Spinal cord (tissue), 10 donors: ENCODE measurements around the gene SLC1A7. TPM values are rescaled to one million over a fixed set of nuclear protein-coding genes. Genes with fewer than 3 reads are reported as not detected.

Experiments
- DNase-seq, 6 donors: peaks; one replicate each; pipeline versions ENCODE4 v3.0.0 to v3.0.0-alpha.2; 2013 to 2015; ENCODE audit warnings: low spot score in 6 of 6, low read depth in 4 of 6
- H3K27ac ChIP-seq: one replicate; pipeline ENCODE4 v1.5.1; 2013; ENCODE audit warnings: low read depth, low read length, control low read depth
- H3K27me3 ChIP-seq: one replicate; pipeline ENCODE4 v1.6.1; 2013; ENCODE audit warnings: low read length; ENCODE audit not compliant: control insufficient read depth, insufficient read depth
- H3K36me3 ChIP-seq: one replicate; pipeline ENCODE4 v1.6.1; 2013; ENCODE audit warnings: low read length; ENCODE audit not compliant: control insufficient read depth, insufficient read depth
- H3K4me1 ChIP-seq: one replicate; pipeline ENCODE4 v1.6.1; 2013; ENCODE audit warnings: low read length; ENCODE audit not compliant: control insufficient read depth, insufficient read depth
- H3K4me3 ChIP-seq: one replicate; pipeline ENCODE4 v1.5.1; 2013; ENCODE audit warnings: low read depth, low read length, control low read depth
- H3K9me3 ChIP-seq: one replicate; pipeline ENCODE4 v1.6.1; 2013; ENCODE audit warnings: low read length; ENCODE audit not compliant: control insufficient read depth, insufficient read depth
- WGBS: methylation state at CpG from one replicate; pipeline ENCODE4 v1.1.5; 2013; ENCODE audit warnings: missing lambda C conversion rate; ENCODE audit not compliant: insufficient coverage; 5-methylcytosine and 5-hydroxymethylcytosine counted together
- polyA plus RNA-seq, 2 donors: library from polyadenylated mRNA; unstranded; fragments of 120-200 nt; gene quantifications; one replicate each; pipeline ENCODE4 v1.2.1, GENCODE V29; 2013; ENCODE audit not compliant: insufficient read length in 2 of 2
- total RNA-seq, 2 donors: library from RNA; depleted of rRNA in 1 of 2; stranded (reverse); fragments of 120-200 nt in 1 of 2; fragments of >200 nt in 1 of 2; gene quantifications; one replicate each; pipeline versions ENCODE4 v1.2.3 to v1.2.4, GENCODE V29; 2013 to 2014
- donor health status: healthy.

Gene SLC1A7
- total and polyA plus RNA-seq, 4 donors: 0.06 to 0.48 (median 0.11) TPM; not detected in 1

DNA sequence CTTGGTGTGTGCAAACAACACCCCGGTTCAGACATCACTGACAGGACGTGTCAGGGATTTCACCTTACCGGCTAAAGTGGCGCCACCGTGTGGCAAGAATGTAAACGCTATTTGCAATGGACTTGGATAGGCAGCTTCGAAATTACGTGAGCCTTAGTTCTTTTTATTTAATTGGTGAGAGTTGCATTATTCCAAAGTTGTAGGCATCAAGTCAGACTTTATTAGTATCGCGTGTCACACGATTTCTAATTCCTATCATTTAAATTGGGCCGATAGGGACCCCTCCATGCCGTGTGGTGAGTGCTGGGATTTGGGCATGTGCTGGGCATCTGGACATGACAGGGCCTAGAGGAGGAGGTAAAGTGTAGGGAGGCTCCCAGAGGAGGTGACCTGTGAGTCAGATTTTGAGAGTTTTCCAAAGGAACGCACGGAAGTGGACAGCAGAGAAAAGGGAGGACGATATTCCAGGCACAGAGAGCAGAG is 39.7 kb upstream of the SLC1A7 start:
- Histone ChIP-seq H3K4me1 (no peaks in the 10 kb centered on the region), H3K4me3 (no peak overlapping the region), H3K36me3 (no peaks in the 10 kb centered on the region), H3K27me3 (no peaks in the 10 kb centered on the region), H3K9me3 (no peaks in the 10 kb centered on the region), H3K27ac (no peak overlapping the region)
- 30% methylated on average over 10 of the region's 16 CpGs for WGBS
- peak in 5 of 6 donors; percentile 58 to 94 (median 77) for DNase-seq

- H3K27me3 ChIP-seq: no peaks in the 10 kb centered on the region
- no peak for DNase-seq
- 76% methylated on average over 2 of the region's 5 CpGs for whole genome bisulfite sequencing
- no peaks in the 10 kb centered on the region for H3K36me3 ChIP-seq
- H3K9me3 ChIP-seq: no peaks in the 10 kb centered on the region
- no peak overlapping the region for H3K4me3 ChIP-seq
- H3K4me1 ChIP-seq: peaks cover 4% of the 10 kb centered on the region
- no peak overlapping the region for H3K27ac ChIP-seq
Observed at GRCh38 chr1:53180951-53181350, 38.5 kb upstream of the SLC1A7 start.

DNA sequence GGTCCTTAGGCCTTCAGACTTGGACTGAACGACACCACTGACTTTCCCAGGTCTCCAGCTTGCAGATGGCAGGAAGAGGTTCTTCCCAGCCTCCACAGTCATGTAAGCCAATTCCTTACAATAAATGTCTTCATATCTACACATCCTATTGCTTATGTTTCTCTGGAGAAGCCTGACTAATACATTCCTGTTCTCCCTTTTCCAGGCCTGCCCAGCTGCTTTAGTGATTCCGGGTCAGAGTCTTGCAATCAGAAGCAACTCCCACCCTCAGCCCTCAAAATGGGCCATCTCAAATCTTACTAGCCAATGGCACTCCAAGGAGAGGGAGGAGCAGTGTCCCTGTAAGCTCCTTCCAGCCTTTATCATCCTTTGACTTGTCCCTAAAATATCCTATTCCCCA is 37.8 kb upstream of the SLC1A7 start:
- Histone ChIP-seq H3K9me3 (no peaks in the 10 kb centered on the region), H3K27me3 (no peaks in the 10 kb centered on the region), H3K4me1 (peaks cover 4% of the 10 kb centered on the region), H3K36me3 (no peaks in the 10 kb centered on the region), H3K27ac (no peak overlapping the region), H3K4me3 (no peak overlapping the region)
- DNase-seq: no peak
- 92% methylated on average over 2 of the region's 2 CpGs for WGBS

DNA sequence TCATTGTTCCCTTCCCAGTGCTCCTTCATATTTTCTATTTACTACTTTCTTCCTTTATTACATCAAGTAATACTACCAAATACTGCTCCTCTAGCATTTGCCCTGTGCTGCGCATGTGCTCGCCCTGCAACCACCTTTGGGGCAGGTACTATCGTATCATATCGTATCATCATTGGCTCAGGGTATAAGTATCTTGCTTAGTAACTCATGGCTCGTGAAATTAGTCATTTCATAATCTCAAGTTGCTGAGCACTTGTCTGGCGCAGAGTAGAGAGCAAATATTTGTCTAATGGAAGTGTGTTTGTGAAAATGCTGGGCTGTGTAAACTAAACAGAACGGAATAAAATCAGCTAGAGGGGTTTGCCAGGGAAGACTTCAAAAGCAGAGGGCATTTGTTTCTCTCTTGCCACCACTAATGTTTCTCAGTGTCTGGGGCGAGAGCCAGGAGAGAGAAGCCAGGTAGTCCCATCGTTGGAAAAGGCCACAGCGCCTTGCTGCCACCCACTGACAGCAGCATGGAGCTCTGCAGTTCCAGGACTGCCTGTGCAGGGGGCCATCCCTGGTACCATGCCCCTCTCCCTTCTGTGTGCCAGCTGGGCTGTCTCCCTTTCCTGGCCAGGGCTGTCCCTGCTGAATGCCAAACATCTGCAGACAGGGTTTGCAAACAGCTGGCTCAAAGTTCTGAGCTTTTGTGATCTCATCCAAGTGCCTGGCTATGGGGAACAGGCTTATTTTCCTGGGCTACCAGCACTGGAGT is 34.2 kb upstream of the SLC1A7 start:
- Histone ChIP-seq H3K27ac (no peak overlapping the region), H3K27me3 (no peaks in the 10 kb centered on the region), H3K36me3 (no peaks in the 10 kb centered on the region), H3K4me3 (no peak overlapping the region), H3K4me1 (peaks cover 8% of the 10 kb centered on the region), H3K9me3 (no peaks in the 10 kb centered on the region)
- DNase-seq: peak in 4 of 6 donors; percentile 13 to 82 (median 42)
- WGBS: 57% methylated on average over 6 of the region's 10 CpGs

- no peaks in the 10 kb centered on the region for H3K9me3 ChIP-seq
- no peak overlapping the region for H3K4me3 ChIP-seq
- DNase-seq: no peak
- 79% methylated on average over 9 of the region's 10 CpGs for WGBS
- H3K27me3 ChIP-seq: no peaks in the 10 kb centered on the region
- peaks cover 8% of the 10 kb centered on the region for H3K4me1 ChIP-seq
- no peak overlapping the region for H3K27ac ChIP-seq
- no peaks in the 10 kb centered on the region for H3K36me3 ChIP-seq
Observed at GRCh38 chr1:53174971-53175913, 32.8 kb upstream of the SLC1A7 start.

DNA sequence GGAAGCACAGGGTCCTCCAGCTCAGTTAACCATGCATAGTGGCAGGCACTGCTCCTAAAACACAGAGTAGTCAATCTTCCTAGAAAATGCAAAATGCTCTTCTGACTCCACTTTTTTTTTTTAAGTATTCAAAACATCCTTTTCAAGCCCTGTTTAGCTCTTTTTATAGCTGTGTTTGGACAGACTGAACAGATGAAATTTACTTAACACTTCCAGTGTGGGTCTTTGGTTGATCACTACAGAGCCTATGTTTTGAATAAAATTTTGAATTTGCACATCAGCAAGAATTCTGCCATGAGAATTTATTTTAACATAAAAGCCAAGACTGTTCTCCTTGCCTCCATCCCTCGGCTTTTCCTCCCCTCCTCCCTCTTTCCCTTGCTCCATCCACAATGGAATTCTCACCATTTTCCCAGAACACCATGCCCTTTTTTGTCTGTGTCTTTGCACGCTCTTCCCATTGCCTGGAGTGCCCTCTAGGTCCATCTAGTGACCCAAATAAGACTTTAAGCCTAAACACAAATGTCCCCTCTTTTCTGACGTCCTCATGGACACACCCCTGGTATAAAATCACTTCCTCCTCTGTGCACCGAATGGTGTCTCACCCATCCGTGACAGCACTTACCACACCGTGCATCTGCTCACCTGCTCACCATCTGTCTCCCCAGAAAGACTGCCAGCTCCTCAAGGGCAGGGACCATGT is 30.1 kb upstream of the SLC1A7 start:
- H3K36me3 ChIP-seq: no peaks in the 10 kb centered on the region
- no peaks in the 10 kb centered on the region for H3K9me3 ChIP-seq
- H3K4me3 ChIP-seq: no peak overlapping the region
- 48% methylated on average over 6 of the region's 6 CpGs for WGBS
- H3K27ac ChIP-seq: no peak overlapping the region
- peaks cover 8% of the 10 kb centered on the region for H3K4me1 ChIP-seq
- peak in 1 of 6 donors; percentile 75 for DNase-seq
- H3K27me3 ChIP-seq: no peaks in the 10 kb centered on the region

DNA sequence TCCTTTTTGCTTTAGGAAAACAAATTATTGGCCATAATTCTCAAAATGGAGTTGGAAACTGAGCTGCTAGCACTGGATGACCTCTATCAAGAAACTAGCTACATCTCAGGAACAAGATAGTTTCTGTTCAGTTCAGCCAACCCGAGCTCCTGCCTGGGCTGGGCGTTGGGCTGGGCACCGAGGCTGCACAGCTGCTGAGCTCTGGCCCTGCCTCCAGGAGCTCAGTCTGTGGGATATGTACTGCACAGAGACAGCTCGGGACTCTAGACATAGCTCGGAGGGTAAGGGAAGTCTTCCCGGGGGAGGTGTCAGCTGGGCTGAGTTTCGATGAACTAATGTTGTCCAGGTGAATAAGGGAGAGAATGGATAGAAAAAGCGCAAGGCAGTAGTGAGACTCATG is 24.5 kb upstream of the SLC1A7 start:
- H3K36me3 ChIP-seq: no peaks in the 10 kb centered on the region
- H3K4me1 ChIP-seq: peaks cover under 1% of the 10 kb centered on the region
- DNase-seq: no peak
- H3K27me3 ChIP-seq: no peaks in the 10 kb centered on the region
- 83% methylated on average over 8 of the region's 8 CpGs for WGBS
- no peak overlapping the region for H3K27ac ChIP-seq
- no peaks in the 10 kb centered on the region for H3K9me3 ChIP-seq
- no peak overlapping the region for H3K4me3 ChIP-seq

GRCh38 chr1:53166366-53166765 is 23.9 kb upstream of the SLC1A7 start:
- WGBS: 70% methylated on average over 5 of the region's 6 CpGs
- DNase-seq: no peak
- Histone ChIP-seq H3K27ac (no peak overlapping the region), H3K4me3 (no peak overlapping the region), H3K36me3 (no peaks in the 10 kb centered on the region), H3K27me3 (no peaks in the 10 kb centered on the region), H3K4me1 (no peaks in the 10 kb centered on the region), H3K9me3 (no peaks in the 10 kb centered on the region)

- no peak for DNase-seq
- Histone ChIP-seq H3K36me3 (no peaks in the 10 kb centered on the region), H3K9me3 (no peaks in the 10 kb centered on the region), H3K4me3 (no peak overlapping the region), H3K27me3 (no peaks in the 10 kb centered on the region), H3K4me1 (no peaks in the 10 kb centered on the region), H3K27ac (no peak overlapping the region)
- WGBS: no CpG with 5 or more reads among the region's 5 CpGs
Observed at GRCh38 chr1:53165408-53165961, 23.0 kb upstream of the SLC1A7 start.
